A549 (cell line): ENCODE results near the gene NME3. TPM values are rescaled to one million over a fixed set of nuclear protein-coding genes. Genes with fewer than 3 reads are reported as not detected.

Experiments
- ATAC-seq, 2 experiments: fragments of 200-7000 bp in 1 of 2; fragments of >200 bp in 1 of 2; cut with Nextera tagmentation in 1 of 2; cut with Tn5 transposase in 1 of 2; 3 replicates each; pipeline versions ENCODE4 v1.8.0 to v1.9.1; 2018 to 2020; ENCODE audit warnings: mild to moderate bottlenecking in 1 of 2, moderate library complexity in 1 of 2
- CTCF ChIA-PET: fragments of 300-600 bp; sonication (Branson Sonifier 250); formaldehyde crosslinking; extraction: SDS; loops from one replicate; lab custom pipeline; 2021; ENCODE audit warnings: antibody characterized with exemption, inconsistent platforms; lab: Yijun Ruan, JAX
- POLR2A ChIA-PET: fragments of 350-600 bp; formaldehyde crosslinking; extraction: SDS; loops from one replicate; lab custom pipeline; 2021; ENCODE audit warnings: antibody characterized with exemption, inconsistent platforms; lab: Yijun Ruan, JAX
- DNase-seq, 2 experiments: peaks; one replicate each; pipeline versions ENCODE4 v3.0.0 to v3.0.0-alpha.2; 2011 to 2016; ENCODE audit warnings: low read depth in 1 of 2, low spot score in 1 of 2
- FAIRE-seq: peaks from 2 replicates; lab custom pipeline; 2011; peaks lifted over from hg19 to GRCh38; lab: Jason Lieb, UNC
- H3K27ac ChIP-seq, 2 experiments: fragments of >200 bp; sonication (Bioruptor Twin); formaldehyde crosslinking; 3 replicates each; pipeline ENCODE4 v1.5.1; 2016 to 2017
- H3K4me1 ChIP-seq: fragments of >200 bp; sonication (Bioruptor Twin); formaldehyde crosslinking; 3 replicates; pipeline ENCODE4 v1.6.1; 2016
- H3K4me2 ChIP-seq: fragments of >200 bp; sonication (Bioruptor Twin); formaldehyde crosslinking; 3 replicates; pipeline ENCODE4 v1.6.1; 2016
- H3K4me3 ChIP-seq: fragments of >200 bp; sonication (Bioruptor Twin); formaldehyde crosslinking; 3 replicates; pipeline ENCODE4 v1.5.1; 2016
- H3K9me3 ChIP-seq: fragments of >200 bp; sonication (Bioruptor Twin); formaldehyde crosslinking; 3 replicates; pipeline ENCODE4 v1.6.1; 2016
- CBX2 ChIP-seq: fragments of 200-600 bp; sonication (generic); IDR thresholded peaks from 2 replicates; pipeline ENCODE4 v1.6.1; 2016; ENCODE audit warnings: low read depth, mild to moderate bottlenecking, borderline replicate concordance
- CEBPB ChIP-seq, 2 experiments: fragments of >200 bp in 1 of 2; sonication (Bioruptor Twin) in 1 of 2; formaldehyde crosslinking in 1 of 2; IDR thresholded peaks; 2 replicates each; pipeline ENCODE4 v1.6.1; 2012 to 2016
- CHD2 ChIP-seq: fragments of 150-350 bp; IDR thresholded peaks from 2 replicates; pipeline ENCODE4 v1.6.1; 2014; ENCODE audit warnings: low read length; ENCODE audit not compliant: partially characterized antibody
- CHD4 ChIP-seq: fragments of 200-600 bp; sonication (generic); IDR thresholded peaks from 2 replicates; pipeline ENCODE4 v1.6.1; 2016; ENCODE audit warnings: antibody characterized with exemption, mild to moderate bottlenecking, borderline replicate concordance
- EHF ChIP-seq: fragments of 250-450 bp; sonication (Bioruptor Pico); IDR thresholded peaks from 2 replicates; pipeline ENCODE4 v1.5.0; 2020; ENCODE audit warnings: mild to moderate bottlenecking
- EP300 ChIP-seq, 2 experiments: fragments of >200 bp; sonication (Bioruptor Twin); formaldehyde crosslinking; IDR thresholded peaks; 2 replicates in 1 of 2; 3 replicates in 1 of 2; pipeline ENCODE4 v1.6.1; 2016 to 2017
- ESRRA ChIP-seq: fragments of 150-350 bp; IDR thresholded peaks from 2 replicates; pipeline ENCODE4 v1.6.1; 2014; ENCODE audit warnings: mild to moderate bottlenecking, low read length, borderline replicate concordance
- FOSB ChIP-seq: fragments of 250-450 bp; sonication (Bioruptor Pico); IDR thresholded peaks from 2 replicates; pipeline ENCODE4 v1.5.0; 2020; ENCODE audit warnings: mild to moderate bottlenecking, moderate library complexity
- FOSL2 ChIP-seq, 2 experiments: fragments of 450-650 bp in 1 of 2; fragments of >200 bp in 1 of 2; sonication (Bioruptor Twin) in 1 of 2; formaldehyde crosslinking; IDR thresholded peaks; 2 replicates each; pipeline versions ENCODE4 v1.5.0 to v1.6.1; 2016 to 2020; ENCODE audit warnings: mild to moderate bottlenecking in 1 of 2, moderate library complexity in 1 of 2
- GATA3 ChIP-seq: IDR thresholded peaks from 2 replicates; pipeline ENCODE4 v1.6.1; 2012; ENCODE audit warnings: borderline replicate concordance
- HDAC2 ChIP-seq: fragments of 200-600 bp; sonication (generic); IDR thresholded peaks from 2 replicates; pipeline ENCODE4 v1.6.1; 2016
- JUN ChIP-seq, 2 experiments: fragments of >200 bp; sonication (Bioruptor Twin); formaldehyde crosslinking; IDR thresholded peaks; 2 replicates in 1 of 2; 3 replicates in 1 of 2; pipeline ENCODE4 v1.6.1; 2016 to 2017
- KDM1A ChIP-seq: fragments of 200-600 bp; sonication (generic); IDR thresholded peaks from 2 replicates; pipeline ENCODE4 v1.6.1; 2016; ENCODE audit warnings: low read depth, mild to moderate bottlenecking
- KDM5A ChIP-seq: fragments of 200-600 bp; sonication (generic); IDR thresholded peaks from 2 replicates; pipeline ENCODE4 v1.6.1; 2016; ENCODE audit warnings: antibody characterized with exemption, mild to moderate bottlenecking
- MAZ ChIP-seq: fragments of 150-350 bp; IDR thresholded peaks from 2 replicates; pipeline ENCODE4 v1.6.1; 2014; ENCODE audit warnings: antibody characterized with exemption, low read depth, low read length, borderline replicate concordance
- MYC ChIP-seq: IDR thresholded peaks from 2 replicates; pipeline ENCODE4 v1.6.1; 2012; ENCODE audit warnings: mild to moderate bottlenecking, inconsistent platforms, low read length, improper control_type of control experiment, borderline replicate concordance
- NR3C1 ChIP-seq: fragments of >200 bp; sonication (Bioruptor Twin); formaldehyde crosslinking; IDR thresholded peaks from 3 replicates; pipeline ENCODE4 v1.6.1; 2017
- POLR2A ChIP-seq: IDR thresholded peaks from 2 replicates; pipeline ENCODE4 v1.6.1; 2012; ENCODE audit warnings: mild to moderate bottlenecking, low read length
- POLR2AphosphoS2 ChIP-seq: conservative IDR thresholded peaks from 2 replicates; pipeline ENCODE4 v1.6.1; 2012; ENCODE audit warnings: low read length, improper control_type of control experiment, inconsistent platforms
- RNF2 ChIP-seq: fragments of 200-600 bp; sonication (generic); IDR thresholded peaks from 2 replicates; pipeline ENCODE4 v1.6.1; 2016; ENCODE audit warnings: low read depth, mild to moderate bottlenecking, antibody characterized with exemption, moderate library complexity, borderline replicate concordance
- ZC3H11A ChIP-seq: fragments of 450-650 bp; IDR thresholded peaks from 2 replicates; pipeline ENCODE4 v1.6.1; 2014; ENCODE audit warnings: antibody characterized with exemption, mild to moderate bottlenecking
- ZSCAN20 ChIP-seq: fragments of 250-450 bp; sonication (Bioruptor Pico); IDR thresholded peaks from 2 replicates; pipeline ENCODE4 v1.8.0; 2022; ENCODE audit warnings: mild to moderate bottlenecking, moderate library complexity
- WGBS: methylation state at CpG from one replicate; pipeline ENCODE4 v1.1.6; 2017; ENCODE audit errors: missing lambda C conversion rate; 5-methylcytosine and 5-hydroxymethylcytosine counted together
- polyA plus RNA-seq, 4 experiments: library from polyadenylated mRNA; depleted of rRNA in 3 of 4; stranded (reverse); fragments of >200 nt; fragmentation: RNase III in 1 of 4; extraction: RNeasy Plus Mini Kit Qiagen cat#74134 plus additional on column Dnase treatment in 1 of 4; gene quantifications; 2 replicates in 3 of 4; 3 replicates in 1 of 4; pipeline ENCODE4 v1.2.3, GENCODE V29; 2011 to 2017
- TF ChIP-seq, protein P1 (sequence below): IDR thresholded peaks from 2 replicates; pipeline ENCODE4 v1.6.1; 2012
- TF ChIP-seq, protein P2 (sequence below): fragments of >200 bp; sonication (Bioruptor Twin); formaldehyde crosslinking; IDR thresholded peaks from 2 replicates; pipeline ENCODE4 v1.6.1; 2016
- TF ChIP-seq, protein P3 (sequence below): fragments of 450-650 bp; IDR thresholded peaks from 2 replicates; pipeline ENCODE4 v1.6.1; 2014; ENCODE audit warnings: antibody characterized with exemption
- TF ChIP-seq, protein P4 (sequence below): fragments of >200 bp; sonication (Bioruptor Twin); formaldehyde crosslinking; IDR thresholded peaks from 3 replicates; pipeline ENCODE4 v1.5.1; 2016
- TF ChIP-seq, protein P5 (sequence below): IDR thresholded peaks from 2 replicates; pipeline ENCODE4 v1.6.1; 2012; ENCODE audit warnings: low read depth, borderline replicate concordance
- TF ChIP-seq, protein P6 (sequence below): IDR thresholded peaks from 2 replicates; pipeline ENCODE4 v1.6.1; 2012
- TF ChIP-seq, protein P7 (sequence below): fragments of 250-450 bp; sonication (Bioruptor Pico); IDR thresholded peaks from 2 replicates; pipeline ENCODE4 v1.5.0; 2020; ENCODE audit warnings: low read depth, mild to moderate bottlenecking, moderate library complexity

NME3 gene
- polyA plus RNA-seq, 2 of the 4 experiments (the other 2 are of a cell fraction): 15.2 to 49.9 TPM

DNA sequence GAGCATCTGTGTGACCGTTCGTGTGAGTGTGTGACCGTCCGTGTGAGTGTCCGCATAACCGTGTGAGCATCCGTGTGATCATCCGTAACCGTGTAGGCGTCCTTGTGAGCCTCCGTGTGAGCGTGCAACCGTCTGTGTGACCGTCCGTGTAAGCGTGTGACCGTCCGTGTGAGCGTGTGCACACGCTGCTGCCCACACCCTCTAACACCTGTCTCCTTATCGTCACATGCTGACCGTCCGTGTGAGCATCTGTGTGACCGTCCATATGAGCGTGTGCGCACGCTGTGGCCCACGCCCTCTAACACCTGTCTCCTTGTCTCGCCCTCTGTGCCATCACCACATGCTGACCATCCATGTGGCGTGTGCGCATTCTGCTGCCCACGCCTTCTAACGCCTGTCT, 31.1 kb downstream of the NME3 start:
- H3K4me2 ChIP-seq: no peak overlapping the region
- ChIA-PET POLR2A (no interaction called here), CTCF (interaction anchor here (0.6 kb wide), 2 partner anchors 176 to 342 kb away, joined by 3 read pairs; no protein-coding TSS in a partner anchor)
- TF ChIP-seq GATA3 (no peak), NR3C1 (no peak), ESRRA (no peak), EP300 (IDR thresholded peaks at IDR 0.05) (no peak), CHD4 (no peak), ZSCAN20 (CRISPR knock-in tag) (no peak), ZC3H11A (no peak), HDAC2 (no peak), JUN (IDR thresholded peaks at IDR 0.05) (no peak), KDM5A (no peak), POLR2A (no peak)
- TF ChIP-seq, protein P1, sequence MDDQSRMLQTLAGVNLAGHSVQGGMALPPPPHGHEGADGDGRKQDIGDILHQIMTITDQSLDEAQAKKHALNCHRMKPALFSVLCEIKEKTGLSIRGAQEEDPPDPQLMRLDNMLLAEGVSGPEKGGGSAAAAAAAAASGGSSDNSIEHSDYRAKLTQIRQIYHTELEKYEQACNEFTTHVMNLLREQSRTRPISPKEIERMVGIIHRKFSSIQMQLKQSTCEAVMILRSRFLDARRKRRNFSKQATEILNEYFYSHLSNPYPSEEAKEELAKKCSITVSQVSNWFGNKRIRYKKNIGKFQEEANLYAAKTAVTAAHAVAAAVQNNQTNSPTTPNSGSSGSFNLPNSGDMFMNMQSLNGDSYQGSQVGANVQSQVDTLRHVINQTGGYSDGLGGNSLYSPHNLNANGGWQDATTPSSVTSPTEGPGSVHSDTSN: no peak
- TF ChIP-seq, protein P2, sequence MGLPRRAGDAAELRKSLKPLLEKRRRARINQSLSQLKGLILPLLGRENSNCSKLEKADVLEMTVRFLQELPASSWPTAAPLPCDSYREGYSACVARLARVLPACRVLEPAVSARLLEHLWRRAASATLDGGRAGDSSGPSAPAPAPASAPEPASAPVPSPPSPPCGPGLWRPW: no peak
- TF ChIP-seq, protein P3, sequence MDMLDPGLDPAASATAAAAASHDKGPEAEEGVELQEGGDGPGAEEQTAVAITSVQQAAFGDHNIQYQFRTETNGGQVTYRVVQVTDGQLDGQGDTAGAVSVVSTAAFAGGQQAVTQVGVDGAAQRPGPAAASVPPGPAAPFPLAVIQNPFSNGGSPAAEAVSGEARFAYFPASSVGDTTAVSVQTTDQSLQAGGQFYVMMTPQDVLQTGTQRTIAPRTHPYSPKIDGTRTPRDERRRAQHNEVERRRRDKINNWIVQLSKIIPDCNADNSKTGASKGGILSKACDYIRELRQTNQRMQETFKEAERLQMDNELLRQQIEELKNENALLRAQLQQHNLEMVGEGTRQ: no peak
- TF ChIP-seq, protein P4, sequence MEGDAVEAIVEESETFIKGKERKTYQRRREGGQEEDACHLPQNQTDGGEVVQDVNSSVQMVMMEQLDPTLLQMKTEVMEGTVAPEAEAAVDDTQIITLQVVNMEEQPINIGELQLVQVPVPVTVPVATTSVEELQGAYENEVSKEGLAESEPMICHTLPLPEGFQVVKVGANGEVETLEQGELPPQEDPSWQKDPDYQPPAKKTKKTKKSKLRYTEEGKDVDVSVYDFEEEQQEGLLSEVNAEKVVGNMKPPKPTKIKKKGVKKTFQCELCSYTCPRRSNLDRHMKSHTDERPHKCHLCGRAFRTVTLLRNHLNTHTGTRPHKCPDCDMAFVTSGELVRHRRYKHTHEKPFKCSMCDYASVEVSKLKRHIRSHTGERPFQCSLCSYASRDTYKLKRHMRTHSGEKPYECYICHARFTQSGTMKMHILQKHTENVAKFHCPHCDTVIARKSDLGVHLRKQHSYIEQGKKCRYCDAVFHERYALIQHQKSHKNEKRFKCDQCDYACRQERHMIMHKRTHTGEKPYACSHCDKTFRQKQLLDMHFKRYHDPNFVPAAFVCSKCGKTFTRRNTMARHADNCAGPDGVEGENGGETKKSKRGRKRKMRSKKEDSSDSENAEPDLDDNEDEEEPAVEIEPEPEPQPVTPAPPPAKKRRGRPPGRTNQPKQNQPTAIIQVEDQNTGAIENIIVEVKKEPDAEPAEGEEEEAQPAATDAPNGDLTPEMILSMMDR: no peak
- TF ChIP-seq, protein P5, sequence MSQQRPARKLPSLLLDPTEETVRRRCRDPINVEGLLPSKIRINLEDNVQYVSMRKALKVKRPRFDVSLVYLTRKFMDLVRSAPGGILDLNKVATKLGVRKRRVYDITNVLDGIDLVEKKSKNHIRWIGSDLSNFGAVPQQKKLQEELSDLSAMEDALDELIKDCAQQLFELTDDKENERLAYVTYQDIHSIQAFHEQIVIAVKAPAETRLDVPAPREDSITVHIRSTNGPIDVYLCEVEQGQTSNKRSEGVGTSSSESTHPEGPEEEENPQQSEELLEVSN: no peak
- H3K4me3 ChIP-seq: no peak overlapping the region
- WGBS: 95% methylated on average over 33 of the region's 33 CpGs
- FAIRE-seq (no peak), DNase-seq (no peak), ATAC-seq (no peak)
- H3K27ac ChIP-seq: no peak overlapping the region
- H3K9me3 ChIP-seq: peaks cover 2% of the 10 kb centered on the region; the same call in 1 of the 3 replicates
- peaks cover under 1% of the 10 kb centered on the region; the same call in 2 of the 3 replicates for H3K4me1 ChIP-seq

DNA sequence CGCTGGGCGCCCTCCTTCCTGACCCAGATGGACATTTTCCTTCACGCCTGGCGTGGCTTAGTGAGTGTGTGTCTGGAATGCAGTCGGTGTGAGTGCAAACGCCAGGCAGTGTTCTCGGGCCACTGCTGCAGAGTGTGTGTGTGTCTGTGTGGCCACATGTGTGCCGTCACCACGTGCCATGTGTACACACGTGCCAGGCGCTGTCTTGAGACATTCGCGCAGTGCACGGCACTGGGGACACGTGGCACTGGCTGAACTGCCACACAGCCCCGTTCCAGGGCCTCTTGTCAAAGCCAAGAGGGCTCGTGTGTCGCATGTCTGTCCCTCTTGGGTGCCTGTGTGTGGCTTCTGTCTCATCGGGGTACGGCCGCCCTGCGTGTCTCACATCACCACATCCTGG, 36.5 kb downstream of the NME3 start:
- whole genome bisulfite sequencing: 97% methylated on average over 22 of the region's 22 CpGs
- peaks cover 6% of the 10 kb centered on the region; the same call in 1 of the 3 replicates for H3K9me3 ChIP-seq
- POLR2A ChIA-PET: no interaction called here
- TF ChIP-seq KDM1A (no peak), CBX2 (no peak), MAZ (no peak), MYC (no peak), FOSL2 (IDR thresholded peaks at IDR 0.05) (no peak), FOSL2 (CRISPR knock-in tag; IDR thresholded peaks at IDR 0.05) (no peak), RNF2 (no peak), FOSB (no peak), CEBPB (IDR thresholded peaks at IDR 0.05) (no peak), CHD2 (no peak), EHF (CRISPR knock-in tag) (no peak), CHD4 (no peak), POLR2AphosphoS2 (no peak)
- TF ChIP-seq, protein P6, sequence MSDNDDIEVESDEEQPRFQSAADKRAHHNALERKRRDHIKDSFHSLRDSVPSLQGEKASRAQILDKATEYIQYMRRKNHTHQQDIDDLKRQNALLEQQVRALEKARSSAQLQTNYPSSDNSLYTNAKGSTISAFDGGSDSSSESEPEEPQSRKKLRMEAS: no peak
- TF ChIP-seq, protein P4: no peak
- TF ChIP-seq, protein P5: no peak
- TF ChIP-seq, protein P7, sequence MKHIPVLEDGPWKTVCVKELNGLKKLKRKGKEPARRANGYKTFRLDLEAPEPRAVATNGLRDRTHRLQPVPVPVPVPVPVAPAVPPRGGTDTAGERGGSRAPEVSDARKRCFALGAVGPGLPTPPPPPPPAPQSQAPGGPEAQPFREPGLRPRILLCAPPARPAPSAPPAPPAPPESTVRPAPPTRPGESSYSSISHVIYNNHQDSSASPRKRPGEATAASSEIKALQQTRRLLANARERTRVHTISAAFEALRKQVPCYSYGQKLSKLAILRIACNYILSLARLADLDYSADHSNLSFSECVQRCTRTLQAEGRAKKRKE (CRISPR knock-in tag): no peak

More for the DNA sequence above, 36.5 kb downstream of the NME3 start:
- H3K27ac ChIP-seq: no peak overlapping the region
- H3K4me3 ChIP-seq: no peak overlapping the region
- CTCF ChIA-PET: no interaction called here
- FAIRE-seq (no peak), ATAC-seq (no peak), DNase-seq (no peak)
- H3K4me2 ChIP-seq: no peak overlapping the region
- no peaks in the 10 kb centered on the region for H3K4me1 ChIP-seq
